Prostate gland (tissue), 2 donors: Measurements from ENCODE around the gene JMJD7.

Experiments
- POLR2A ChIP-seq: fragments of 450-650 bp; IDR thresholded peaks from one replicate; pipeline ENCODE4 v1.6.1; 2016; ENCODE audit warnings: antibody characterized with exemption, mild to moderate bottlenecking
- POLR2AphosphoS5 ChIP-seq: sonication (generic); formaldehyde crosslinking; IDR thresholded peaks from one replicate; pipeline ENCODE4 v1.6.1; 2017; ENCODE audit warnings: antibody characterized with exemption
- TF ChIP-seq, protein P1 (sequence below), 4 experiments: fragments of 200-600 bp in 2 of 4; fragments of 450-650 bp in 2 of 4; sonication (generic) in 2 of 4; IDR thresholded peaks; 1 replicate in 3 of 4; 2 replicates in 1 of 4; pipeline ENCODE4 v1.5.1; 2016 to 2019; ENCODE audit warnings: antibody characterized with exemption in 4 of 4, mild to moderate bottlenecking in 2 of 4, moderate library complexity in 2 of 4

- TF ChIP-seq, protein P1, sequence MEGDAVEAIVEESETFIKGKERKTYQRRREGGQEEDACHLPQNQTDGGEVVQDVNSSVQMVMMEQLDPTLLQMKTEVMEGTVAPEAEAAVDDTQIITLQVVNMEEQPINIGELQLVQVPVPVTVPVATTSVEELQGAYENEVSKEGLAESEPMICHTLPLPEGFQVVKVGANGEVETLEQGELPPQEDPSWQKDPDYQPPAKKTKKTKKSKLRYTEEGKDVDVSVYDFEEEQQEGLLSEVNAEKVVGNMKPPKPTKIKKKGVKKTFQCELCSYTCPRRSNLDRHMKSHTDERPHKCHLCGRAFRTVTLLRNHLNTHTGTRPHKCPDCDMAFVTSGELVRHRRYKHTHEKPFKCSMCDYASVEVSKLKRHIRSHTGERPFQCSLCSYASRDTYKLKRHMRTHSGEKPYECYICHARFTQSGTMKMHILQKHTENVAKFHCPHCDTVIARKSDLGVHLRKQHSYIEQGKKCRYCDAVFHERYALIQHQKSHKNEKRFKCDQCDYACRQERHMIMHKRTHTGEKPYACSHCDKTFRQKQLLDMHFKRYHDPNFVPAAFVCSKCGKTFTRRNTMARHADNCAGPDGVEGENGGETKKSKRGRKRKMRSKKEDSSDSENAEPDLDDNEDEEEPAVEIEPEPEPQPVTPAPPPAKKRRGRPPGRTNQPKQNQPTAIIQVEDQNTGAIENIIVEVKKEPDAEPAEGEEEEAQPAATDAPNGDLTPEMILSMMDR (IDR thresholded peaks at IDR 0.05), result no peak
- TF ChIP-seq POLR2AphosphoS5, result no peak
- no peak for TF ChIP-seq POLR2A
Observed at GRCh38 chr15:41849204-41849603, 21.3 kb downstream of the JMJD7 start.
